ENCODE results near the gene PRDM16. TPM values are rescaled to one million over a fixed set of nuclear protein-coding genes. Genes with fewer than 3 reads are reported as not detected.

The PRDM16 gene
- total and polyA plus RNA-seq, 2 of the 13 experiments (the other 11 are each of a cell fraction or from before 2014, with no cell fraction given), result 0.15 to 0.81 TPM

DNA sequence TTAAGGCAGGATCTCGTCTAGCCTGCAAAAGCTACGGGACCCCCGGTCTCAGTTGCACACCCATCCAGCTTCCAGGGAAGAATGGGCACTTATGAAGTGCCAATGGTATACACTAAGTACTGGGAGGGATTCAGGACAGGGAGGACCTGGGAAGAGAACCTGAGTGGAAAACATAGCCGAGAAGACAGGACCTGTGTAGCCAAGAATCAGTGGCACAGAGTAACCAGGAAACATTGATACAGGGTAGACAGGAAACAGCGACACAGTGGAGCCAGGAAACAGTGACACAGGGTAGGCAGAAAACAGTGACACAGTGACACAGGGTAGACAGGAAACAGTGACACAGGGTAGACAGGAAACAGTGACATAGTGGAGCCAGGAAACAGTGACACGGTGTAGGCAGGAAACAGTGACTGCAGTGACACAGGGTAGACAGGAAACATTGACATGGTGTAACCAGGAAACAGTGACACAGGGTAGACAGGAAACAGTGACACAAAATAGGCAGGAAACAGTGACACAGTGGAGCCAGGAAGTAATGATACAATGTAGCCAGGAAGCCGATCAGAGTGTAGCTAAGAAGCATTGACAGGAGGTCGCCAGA, 247.4 kb downstream of the PRDM16 start (continued):
- no peak for TF ChIP-seq MBNL3 (CRISPR knock-in tag; conservative IDR thresholded peaks at IDR 0.05)
- no peak for TF ChIP-seq ZNF720 (CRISPR knock-in tag; IDR thresholded peaks at IDR 0.05)
- TF ChIP-seq BRD4 (CRISPR knock-in tag; IDR thresholded peaks at IDR 0.05), result no peak
- TF ChIP-seq PRPF4 (IDR thresholded peaks at IDR 0.05; ENCODE audit: low read depth, low read length, poor library complexity, severe bottlenecking), result no peak
- no peak for TF ChIP-seq GABPA (IDR thresholded peaks at IDR 0.05; ENCODE audit: low read depth, low read length)
- TF ChIP-seq GABPA (CRISPR knock-in tag; IDR thresholded peaks at IDR 0.05; ENCODE audit: low read depth), result peak; percentile 31; the same call in 1 of the 2 replicates
- no peak for TF ChIP-seq SRF (IDR thresholded peaks at IDR 0.05; ENCODE audit: low read depth, low read length)
- TF ChIP-seq, protein P1, sequence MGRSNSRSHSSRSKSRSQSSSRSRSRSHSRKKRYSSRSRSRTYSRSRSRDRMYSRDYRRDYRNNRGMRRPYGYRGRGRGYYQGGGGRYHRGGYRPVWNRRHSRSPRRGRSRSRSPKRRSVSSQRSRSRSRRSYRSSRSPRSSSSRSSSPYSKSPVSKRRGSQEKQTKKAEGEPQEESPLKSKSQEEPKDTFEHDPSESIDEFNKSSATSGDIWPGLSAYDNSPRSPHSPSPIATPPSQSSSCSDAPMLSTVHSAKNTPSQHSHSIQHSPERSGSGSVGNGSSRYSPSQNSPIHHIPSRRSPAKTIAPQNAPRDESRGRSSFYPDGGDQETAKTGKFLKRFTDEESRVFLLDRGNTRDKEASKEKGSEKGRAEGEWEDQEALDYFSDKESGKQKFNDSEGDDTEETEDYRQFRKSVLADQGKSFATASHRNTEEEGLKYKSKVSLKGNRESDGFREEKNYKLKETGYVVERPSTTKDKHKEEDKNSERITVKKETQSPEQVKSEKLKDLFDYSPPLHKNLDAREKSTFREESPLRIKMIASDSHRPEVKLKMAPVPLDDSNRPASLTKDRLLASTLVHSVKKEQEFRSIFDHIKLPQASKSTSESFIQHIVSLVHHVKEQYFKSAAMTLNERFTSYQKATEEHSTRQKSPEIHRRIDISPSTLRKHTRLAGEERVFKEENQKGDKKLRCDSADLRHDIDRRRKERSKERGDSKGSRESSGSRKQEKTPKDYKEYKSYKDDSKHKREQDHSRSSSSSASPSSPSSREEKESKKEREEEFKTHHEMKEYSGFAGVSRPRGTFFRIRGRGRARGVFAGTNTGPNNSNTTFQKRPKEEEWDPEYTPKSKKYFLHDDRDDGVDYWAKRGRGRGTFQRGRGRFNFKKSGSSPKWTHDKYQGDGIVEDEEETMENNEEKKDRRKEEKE (IDR thresholded peaks at IDR 0.05), result no peak
- TF ChIP-seq, protein P2, sequence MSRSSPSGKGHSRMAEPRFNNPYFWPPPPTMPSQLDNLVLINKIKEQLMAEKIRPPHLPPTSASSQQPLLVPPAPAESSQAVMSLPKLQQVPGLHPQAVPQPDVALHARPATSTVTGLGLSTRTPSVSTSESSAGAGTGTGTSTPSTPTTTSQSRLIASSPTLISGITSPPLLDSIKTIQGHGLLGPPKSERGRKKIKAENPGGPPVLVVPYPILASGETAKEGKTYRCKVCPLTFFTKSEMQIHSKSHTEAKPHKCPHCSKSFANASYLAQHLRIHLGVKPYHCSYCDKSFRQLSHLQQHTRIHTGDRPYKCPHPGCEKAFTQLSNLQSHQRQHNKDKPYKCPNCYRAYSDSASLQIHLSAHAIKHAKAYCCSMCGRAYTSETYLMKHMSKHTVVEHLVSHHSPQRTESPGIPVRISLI (CRISPR knock-in tag; IDR thresholded peaks at IDR 0.05; ENCODE audit: borderline replicate concordance), result no peak
- TF ChIP-seq ZNF790 (CRISPR knock-in tag; IDR thresholded peaks at IDR 0.05; ENCODE audit: borderline replicate concordance), result no peak
- TF ChIP-seq MEIS2 (CRISPR knock-in tag; IDR thresholded peaks at IDR 0.05), result no peak
- TF ChIP-seq HHEX (CRISPR knock-in tag; IDR thresholded peaks at IDR 0.05), result no peak
- TF ChIP-seq ZFP62 (CRISPR knock-in tag; IDR thresholded peaks at IDR 0.05), result no peak
- no peak for TF ChIP-seq PAWR (CRISPR knock-in tag; IDR thresholded peaks at IDR 0.05; ENCODE audit: borderline replicate concordance)
- no peak for TF ChIP-seq ZNF207 (IDR thresholded peaks at IDR 0.05; ENCODE audit: borderline replicate concordance)
- TF ChIP-seq, protein P3, sequence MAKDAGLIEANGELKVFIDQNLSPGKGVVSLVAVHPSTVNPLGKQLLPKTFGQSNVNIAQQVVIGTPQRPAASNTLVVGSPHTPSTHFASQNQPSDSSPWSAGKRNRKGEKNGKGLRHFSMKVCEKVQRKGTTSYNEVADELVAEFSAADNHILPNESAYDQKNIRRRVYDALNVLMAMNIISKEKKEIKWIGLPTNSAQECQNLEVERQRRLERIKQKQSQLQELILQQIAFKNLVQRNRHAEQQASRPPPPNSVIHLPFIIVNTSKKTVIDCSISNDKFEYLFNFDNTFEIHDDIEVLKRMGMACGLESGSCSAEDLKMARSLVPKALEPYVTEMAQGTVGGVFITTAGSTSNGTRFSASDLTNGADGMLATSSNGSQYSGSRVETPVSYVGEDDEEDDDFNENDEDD (CRISPR knock-in tag; IDR thresholded peaks at IDR 0.05; ENCODE audit: borderline replicate concordance), result no peak
- TF ChIP-seq CREB1 (IDR thresholded peaks at IDR 0.05), result peak; percentile 31; the same call in 1 of the 2 replicates
- TF ChIP-seq CREB1 (CRISPR knock-in tag; IDR thresholded peaks at IDR 0.05), result no peak
- TF ChIP-seq, protein P4, sequence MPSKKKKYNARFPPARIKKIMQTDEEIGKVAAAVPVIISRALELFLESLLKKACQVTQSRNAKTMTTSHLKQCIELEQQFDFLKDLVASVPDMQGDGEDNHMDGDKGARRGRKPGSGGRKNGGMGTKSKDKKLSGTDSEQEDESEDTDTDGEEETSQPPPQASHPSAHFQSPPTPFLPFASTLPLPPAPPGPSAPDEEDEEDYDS (CRISPR knock-in tag; IDR thresholded peaks at IDR 0.05), result no peak
- TF ChIP-seq, protein P5, sequence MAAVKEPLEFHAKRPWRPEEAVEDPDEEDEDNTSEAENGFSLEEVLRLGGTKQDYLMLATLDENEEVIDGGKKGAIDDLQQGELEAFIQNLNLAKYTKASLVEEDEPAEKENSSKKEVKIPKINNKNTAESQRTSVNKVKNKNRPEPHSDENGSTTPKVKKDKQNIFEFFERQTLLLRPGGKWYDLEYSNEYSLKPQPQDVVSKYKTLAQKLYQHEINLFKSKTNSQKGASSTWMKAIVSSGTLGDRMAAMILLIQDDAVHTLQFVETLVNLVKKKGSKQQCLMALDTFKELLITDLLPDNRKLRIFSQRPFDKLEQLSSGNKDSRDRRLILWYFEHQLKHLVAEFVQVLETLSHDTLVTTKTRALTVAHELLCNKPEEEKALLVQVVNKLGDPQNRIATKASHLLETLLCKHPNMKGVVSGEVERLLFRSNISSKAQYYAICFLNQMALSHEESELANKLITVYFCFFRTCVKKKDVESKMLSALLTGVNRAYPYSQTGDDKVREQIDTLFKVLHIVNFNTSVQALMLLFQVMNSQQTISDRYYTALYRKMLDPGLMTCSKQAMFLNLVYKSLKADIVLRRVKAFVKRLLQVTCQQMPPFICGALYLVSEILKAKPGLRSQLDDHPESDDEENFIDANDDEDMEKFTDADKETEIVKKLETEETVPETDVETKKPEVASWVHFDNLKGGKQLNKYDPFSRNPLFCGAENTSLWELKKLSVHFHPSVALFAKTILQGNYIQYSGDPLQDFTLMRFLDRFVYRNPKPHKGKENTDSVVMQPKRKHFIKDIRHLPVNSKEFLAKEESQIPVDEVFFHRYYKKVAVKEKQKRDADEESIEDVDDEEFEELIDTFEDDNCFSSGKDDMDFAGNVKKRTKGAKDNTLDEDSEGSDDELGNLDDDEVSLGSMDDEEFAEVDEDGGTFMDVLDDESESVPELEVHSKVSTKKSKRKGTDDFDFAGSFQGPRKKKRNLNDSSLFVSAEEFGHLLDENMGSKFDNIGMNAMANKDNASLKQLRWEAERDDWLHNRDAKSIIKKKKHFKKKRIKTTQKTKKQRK (IDR thresholded peaks at IDR 0.05; ENCODE audit: low read length), result no peak
- no peak for TF ChIP-seq ZNF598 (CRISPR knock-in tag; IDR thresholded peaks at IDR 0.05; ENCODE audit: borderline replicate concordance)
- no peak for TF ChIP-seq CREM (IDR thresholded peaks at IDR 0.05)
- no peak for TF ChIP-seq CREM (CRISPR knock-in tag; IDR thresholded peaks at IDR 0.05)
- no peak for TF ChIP-seq EHMT2 (IDR thresholded peaks at IDR 0.05; ENCODE audit: borderline replicate concordance, low read depth, low read length)
